IMR-90 (cell line): ENCODE results near the gene PDE4C. TPM values are rescaled to one million over a fixed set of nuclear protein-coding genes. Genes with fewer than 3 reads are reported as not detected.

Experiments
- ATAC-seq: fragments of 200-7000 bp; cut with Tn5 transposase; 2 replicates; pipeline ENCODE4 v1.9.1; 2020; ENCODE audit warnings: low read depth, mild to moderate bottlenecking, moderate library complexity
- BruUV-seq: library from RNA; stranded (reverse); fragments of 400-500 nt; replicated peaks from 2 replicates; lab custom pipeline; 2021; lab: Mats Ljungman, UMichigan
- CTCF ChIA-PET: fragments of 300-600 bp; formaldehyde crosslinking; extraction: SDS; loops from one replicate; lab custom pipeline; 2021; ENCODE audit warnings: antibody characterized with exemption; lab: Yijun Ruan, JAX
- POLR2A ChIA-PET: fragments of 300-600 bp; sonication (Branson Sonifier 250); formaldehyde crosslinking; loops from one replicate; lab custom pipeline; 2022; ENCODE audit warnings: antibody characterized with exemption; ENCODE audit not compliant: unreplicated experiment; lab: Charles Lee
- DNase-seq: peaks from one replicate; pipeline ENCODE4 v3.0.0; 2013
- H2AFZ ChIP-seq: replicated peaks from 2 replicates; pipeline ENCODE3; 2013; ENCODE audit warnings: low read length, mild to moderate bottlenecking; ENCODE audit not compliant: poor library complexity
- H2AK5ac ChIP-seq: 2 replicates; pipeline ENCODE4 v1.6.1; 2013; ENCODE audit warnings: low read depth, low read length, inconsistent platforms
- H2AK9ac ChIP-seq: replicated peaks from 2 replicates; pipeline ENCODE3; 2013; ENCODE audit warnings: mild to moderate bottlenecking, low read depth, low read length, moderate library complexity; ENCODE audit not compliant: poor library complexity
- H2BK120ac ChIP-seq: 2 replicates; pipeline ENCODE4 v1.6.1; 2013; ENCODE audit warnings: low read depth, low read length, inconsistent platforms
- H2BK15ac ChIP-seq: 3 replicates; pipeline ENCODE4 v1.6.1; 2013; ENCODE audit warnings: low read depth, low read length, inconsistent platforms
- H2BK20ac ChIP-seq: 2 replicates; pipeline ENCODE4 v1.6.1; 2013; ENCODE audit warnings: low read depth, mild to moderate bottlenecking, inconsistent platforms, low read length, moderate library complexity
- H2BK5ac ChIP-seq: 2 replicates; pipeline ENCODE4 v1.6.1; 2013; ENCODE audit warnings: mild to moderate bottlenecking, low read depth, low read length, inconsistent platforms; ENCODE audit not compliant: poor library complexity, severe bottlenecking
- H3K14ac ChIP-seq: replicated peaks from 2 replicates; pipeline ENCODE4 v1.6.1; 2013; ENCODE audit warnings: low read depth, low read length, inconsistent platforms
- H3K18ac ChIP-seq: 2 replicates; pipeline ENCODE4 v1.6.1; 2013; ENCODE audit warnings: low read depth, low read length, control low read depth
- H3K23ac ChIP-seq: 2 replicates; pipeline ENCODE4 v1.6.1; 2013; ENCODE audit warnings: low read depth, low read length, inconsistent platforms
- H3K27ac ChIP-seq: 2 replicates; pipeline ENCODE4 v1.5.1; 2013; ENCODE audit warnings: mild to moderate bottlenecking, control low read depth, low read length; ENCODE audit not compliant: insufficient read depth
- H3K27me3 ChIP-seq: 2 replicates; pipeline ENCODE4 v1.6.1; 2013; ENCODE audit warnings: low read length; ENCODE audit not compliant: control insufficient read depth, insufficient read depth
- H3K36me3 ChIP-seq: 2 replicates; pipeline ENCODE4 v1.6.1; 2013; ENCODE audit warnings: low read length, mixed read lengths; ENCODE audit not compliant: control insufficient read depth, insufficient read depth
- H3K4ac ChIP-seq: 2 replicates; pipeline ENCODE4 v1.6.1; 2013; ENCODE audit warnings: low read depth, low read length, inconsistent platforms
- H3K4me1 ChIP-seq: 2 replicates; pipeline ENCODE4 v1.6.1; 2013; ENCODE audit warnings: low read length, mixed read lengths; ENCODE audit not compliant: control insufficient read depth, insufficient read depth
- H3K4me2 ChIP-seq: 2 replicates; pipeline ENCODE4 v1.6.1; 2013; ENCODE audit warnings: low read depth, mild to moderate bottlenecking, control low read depth, low read length, moderate library complexity
- H3K4me3 ChIP-seq: 2 replicates; pipeline ENCODE4 v1.5.1; 2013; ENCODE audit warnings: low read depth, mild to moderate bottlenecking, control low read depth, low read length, moderate library complexity; ENCODE audit not compliant: insufficient read depth
- H3K56ac ChIP-seq: 2 replicates; pipeline ENCODE4 v1.6.1; 2013; ENCODE audit warnings: low read length, inconsistent platforms; ENCODE audit not compliant: insufficient read depth; ENCODE audit errors: extremely low read depth
- H3K79me1 ChIP-seq, 2 experiments: 2 replicates each; pipeline ENCODE4 v1.6.1; 2013; ENCODE audit warnings: low read length in 2 of 2, inconsistent platforms in 1 of 2, low read depth in 1 of 2
- H3K9ac ChIP-seq: 2 replicates; pipeline ENCODE4 v1.6.1; 2013; ENCODE audit warnings: low read depth, low read length, control low read depth
- H3K9me1 ChIP-seq: 2 replicates; pipeline ENCODE4 v1.6.1; 2013; ENCODE audit warnings: low read length, inconsistent platforms; ENCODE audit not compliant: insufficient read depth
- H3K9me3 ChIP-seq: 2 replicates; pipeline ENCODE4 v1.6.1; 2013; ENCODE audit warnings: low read length; ENCODE audit not compliant: control insufficient read depth, insufficient read depth
- H4K20me1 ChIP-seq: 2 replicates; pipeline ENCODE4 v1.6.1; 2013; ENCODE audit warnings: low read length, inconsistent platforms; ENCODE audit not compliant: insufficient read depth
- H4K5ac ChIP-seq: 2 replicates; pipeline ENCODE4 v1.6.1; 2013; ENCODE audit warnings: mild to moderate bottlenecking, low read depth, low read length, control low read depth
- H4K8ac ChIP-seq, 2 experiments: 2 replicates each; pipeline ENCODE4 v1.6.1; 2013; ENCODE audit warnings: low read depth in 2 of 2, low read length in 2 of 2, control low read depth in 1 of 2, inconsistent platforms in 1 of 2
- H4K91ac ChIP-seq: 2 replicates; pipeline ENCODE4 v1.6.1; 2013; ENCODE audit warnings: low read depth, low read length, inconsistent platforms; ENCODE audit not compliant: insufficient read depth
- BHLHE40 ChIP-seq: fragments of 150-350 bp; IDR thresholded peaks from 2 replicates; pipeline ENCODE4 v1.6.1; 2016; ENCODE audit warnings: mild to moderate bottlenecking, low read depth, low read length
- CEBPB ChIP-seq: IDR thresholded peaks from 2 replicates; pipeline ENCODE4 v1.6.1; 2012; ENCODE audit warnings: low read depth, low read length, improper control_type of control experiment
- CHD1 ChIP-seq: IDR thresholded peaks from 2 replicates; pipeline ENCODE4 v1.6.1; 2012; ENCODE audit warnings: low read depth, low read length, improper control_type of control experiment
- CTCF ChIP-seq: conservative IDR thresholded peaks from 2 replicates; pipeline ENCODE4 v1.5.1; 2012; ENCODE audit warnings: mild to moderate bottlenecking, low read depth, low read length, improper control_type of control experiment
- FOS ChIP-seq: fragments of 150-350 bp; IDR thresholded peaks from 2 replicates; pipeline ENCODE4 v1.6.1; 2016; ENCODE audit warnings: low read depth, low read length
- MAFK ChIP-seq: IDR thresholded peaks from 2 replicates; pipeline ENCODE4 v1.6.1; 2012; ENCODE audit warnings: low read depth, low read length, improper control_type of control experiment
- MAZ ChIP-seq: IDR thresholded peaks from 2 replicates; pipeline ENCODE4 v1.6.1; 2012; ENCODE audit warnings: low read depth, mild to moderate bottlenecking, low read length, improper control_type of control experiment, moderate library complexity, borderline replicate concordance
- MXI1 ChIP-seq: IDR thresholded peaks from 2 replicates; pipeline ENCODE4 v1.6.1; 2012; ENCODE audit warnings: low read depth, mild to moderate bottlenecking, low read length, moderate library complexity, borderline replicate concordance
- POLR2A ChIP-seq: IDR thresholded peaks from 2 replicates; pipeline ENCODE4 v1.6.1; 2012; ENCODE audit warnings: mild to moderate bottlenecking, low read depth, low read length
- RAD21 ChIP-seq: IDR thresholded peaks from 2 replicates; pipeline ENCODE4 v1.6.1; 2012; ENCODE audit warnings: low read length, improper control_type of control experiment
- RCOR1 ChIP-seq: IDR thresholded peaks from 2 replicates; pipeline ENCODE4 v1.6.1; 2012; ENCODE audit warnings: mild to moderate bottlenecking, low read length, improper control_type of control experiment; ENCODE audit not compliant: insufficient replicate concordance
- RFX5 ChIP-seq: IDR thresholded peaks from 2 replicates; pipeline ENCODE4 v1.8.0; 2012; ENCODE audit warnings: low read depth, mild to moderate bottlenecking, low read length, moderate library complexity
- SMC3 ChIP-seq: fragments of 150-350 bp; IDR thresholded peaks from 2 replicates; pipeline ENCODE4 v1.6.1; 2016; ENCODE audit warnings: low read depth, mild to moderate bottlenecking, antibody characterized with exemption, low read length, moderate library complexity
- WGBS, 2 experiments: methylation state at CpG; one replicate each; pipeline versions ENCODE4 v1.1.5 to v1.1.7; 2013; ENCODE audit warnings: missing lambda C conversion rate in 2 of 2; ENCODE audit not compliant: insufficient read length in 1 of 2; ENCODE audit errors: extremely low coverage in 2 of 2; 5-methylcytosine and 5-hydroxymethylcytosine counted together
- dilution Hi-C: fragments of 300-500 bp; cut with HindIII; formaldehyde crosslinking; loops from one replicate; pipeline ENCODE4 v1.14.3; 2018; ENCODE audit warnings: low sequenced_read_pairs; ENCODE audit not compliant: unreplicated experiment
- in situ Hi-C: fragments of 300-500 bp; cut with MboI; formaldehyde crosslinking; loops from 3 replicates; pipeline ENCODE4 v1.14.3; 2019; ENCODE audit warnings: low sequenced_read_pairs, inconsistent platforms, mixed read lengths
- intact Hi-C: fragments of 100-400 bp; cut with micrococcal nuclease; formaldehyde crosslinking; loops from 2 replicates; pipeline ENCODE4 v1.10.0; 2022
- polyA plus RNA-seq, 3 experiments: library from polyadenylated mRNA; depleted of rRNA; stranded (reverse); fragments of >200 nt; gene quantifications; 2 replicates each; pipeline ENCODE4 v1.2.3, GENCODE V29; 2012; ENCODE audit warnings: low replicate concordance in 1 of 3
- total RNA-seq: library from RNA; depleted of rRNA; stranded (reverse); fragments of >200 nt; gene quantifications from 2 replicates; pipeline ENCODE4 v1.2.3, GENCODE V29; 2012
- TF ChIP-seq, protein P1 (sequence below): fragments of 150-350 bp; IDR thresholded peaks from 2 replicates; pipeline ENCODE4 v1.6.1; 2016; ENCODE audit warnings: low read depth, mild to moderate bottlenecking, low read length, moderate library complexity, borderline replicate concordance

The PDE4C gene
- total and polyA plus RNA-seq, 2 of the 4 experiments (the other 2 are of a cell fraction), result 0.18 to 0.24 TPM

DNA sequence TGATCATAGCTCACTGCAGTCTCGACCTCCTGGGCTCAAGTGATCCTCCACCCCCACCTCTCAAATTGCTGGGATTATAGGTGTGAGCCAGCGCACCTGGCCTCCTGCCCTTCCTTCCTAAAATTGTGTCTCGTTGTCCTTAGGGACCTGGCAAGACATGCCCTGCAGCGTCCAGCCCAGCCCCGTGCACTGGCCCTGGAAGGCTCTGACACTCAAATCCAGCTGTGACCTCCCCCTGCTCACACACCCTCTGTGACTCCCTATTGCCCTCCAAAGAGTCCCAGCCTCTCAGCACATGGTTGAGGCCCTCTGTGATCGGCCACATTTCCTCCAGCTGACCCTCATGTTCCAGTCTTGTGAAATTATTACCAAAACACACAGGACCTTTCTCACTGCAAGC is 28.3 kb downstream of the PDE4C start:
- Histone ChIP-seq H3K9ac (no peak overlapping the region), H2BK15ac (no peak overlapping the region), H3K27me3 (no peaks in the 10 kb centered on the region), H3K4me3 (no peak overlapping the region), H2AFZ (no peak overlapping the region), H2AK5ac (no peak overlapping the region), H3K4me1 (peaks cover 11% of the 10 kb centered on the region), H4K8ac (no peak overlapping the region), H3K36me3 (peaks cover 33% of the 10 kb centered on the region), H3K9me3 (no peaks in the 10 kb centered on the region), H4K91ac (no peak overlapping the region), H3K4me2 (no peak overlapping the region), H2BK20ac (no peak overlapping the region), H3K4ac (no peak overlapping the region), H2BK5ac (no peak overlapping the region), H2AK9ac (no peak overlapping the region), H3K79me1 (peaks cover 7 to 34% of the 10 kb centered on the region in 2 experiments), H3K56ac (no peak overlapping the region), H4K5ac (no peak overlapping the region), H3K23ac (no peak overlapping the region), H3K18ac (no peak overlapping the region), H3K14ac (no peak overlapping the region), H2BK120ac (no peak overlapping the region), H3K27ac (no peak overlapping the region), H3K9me1 (peaks cover 8% of the 10 kb centered on the region; the same call in 1 of the 2 replicates), H4K20me1 (peaks cover 14% of the 10 kb centered on the region)
- DNase-seq, result no peak
- POLR2A ChIA-PET, result no interaction called here
- dilution Hi-C loops (no loop called here), in situ Hi-C loops (loop anchor here (5.0 to 10.0 kb wide), 3 partner anchors 44 to 217 kb away; partner anchors contain the start of genes LSM4 and SSBP4), intact Hi-C loops (no loop called here)
- BruUV-seq, result no TSS peak
- TF ChIP-seq POLR2A (no peak), RCOR1 (no peak), CTCF (no peak), MXI1 (no peak), CEBPB (no peak), RFX5 (no peak), BHLHE40 (no peak), MAZ (no peak), CHD1 (no peak), RAD21 (no peak), SMC3 (no peak), MAFK (no peak), FOS (no peak)
- TF ChIP-seq, protein P1, sequence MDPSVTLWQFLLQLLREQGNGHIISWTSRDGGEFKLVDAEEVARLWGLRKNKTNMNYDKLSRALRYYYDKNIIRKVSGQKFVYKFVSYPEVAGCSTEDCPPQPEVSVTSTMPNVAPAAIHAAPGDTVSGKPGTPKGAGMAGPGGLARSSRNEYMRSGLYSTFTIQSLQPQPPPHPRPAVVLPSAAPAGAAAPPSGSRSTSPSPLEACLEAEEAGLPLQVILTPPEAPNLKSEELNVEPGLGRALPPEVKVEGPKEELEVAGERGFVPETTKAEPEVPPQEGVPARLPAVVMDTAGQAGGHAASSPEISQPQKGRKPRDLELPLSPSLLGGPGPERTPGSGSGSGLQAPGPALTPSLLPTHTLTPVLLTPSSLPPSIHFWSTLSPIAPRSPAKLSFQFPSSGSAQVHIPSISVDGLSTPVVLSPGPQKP, result no peak
- CTCF ChIA-PET, result no interaction called here
- ATAC-seq, result no peak
- 79% methylated on average over 2 of the region's 6 CpGs; no CpG with 5 or more reads in 1 of the 2 experiments for WGBS, 2 experiments
